Activated T-cell treated with anti-CD3 and anti-CD28 coated beads, Interleukin-2, amount 50 U/mL, for 4 hours (primary cell): ENCODE measurements around the gene TRIM10. TPM values are rescaled to one million over a fixed set of nuclear protein-coding genes. Genes with fewer than 3 reads are reported as not detected.

Experiments used
- ATAC-seq, 2 donors: fragments of 200-7000 bp; cut with Tn5 transposase; one replicate each; pipeline ENCODE4 v1.10.0; 2021
- DNase-seq: peaks from one replicate; pipeline ENCODE4 v3.0.0-alpha.2; 2020
- H3K27me3 Mint-ChIP-seq: one replicate; pipeline ENCODE4 v1.8.0; 2021; ENCODE audit warnings: low read depth, mixed read lengths
- H3K36me3 Mint-ChIP-seq: one replicate; pipeline ENCODE4 v1.8.0; 2022; ENCODE audit warnings: mixed read lengths; ENCODE audit not compliant: insufficient read depth
- H3K4me1 Mint-ChIP-seq: one replicate; pipeline ENCODE4 v1.8.0; 2021; ENCODE audit warnings: low read depth, mixed read lengths
- H3K4me3 Mint-ChIP-seq: one replicate; pipeline ENCODE4 v1.8.0; 2021; ENCODE audit warnings: mild to moderate bottlenecking, moderate library complexity, mixed read lengths
- H3K9me3 Mint-ChIP-seq: one replicate; pipeline ENCODE4 v1.8.0; 2021; ENCODE audit warnings: mixed read lengths
- total RNA-seq, 3 donors: library from RNA; stranded (reverse); gene quantifications; one replicate each; pipeline ENCODE4 v1.2.1, GENCODE V29; 2021

Gene TRIM10
- total RNA-seq, 3 donors from 2014 or later = not detected

DNA sequence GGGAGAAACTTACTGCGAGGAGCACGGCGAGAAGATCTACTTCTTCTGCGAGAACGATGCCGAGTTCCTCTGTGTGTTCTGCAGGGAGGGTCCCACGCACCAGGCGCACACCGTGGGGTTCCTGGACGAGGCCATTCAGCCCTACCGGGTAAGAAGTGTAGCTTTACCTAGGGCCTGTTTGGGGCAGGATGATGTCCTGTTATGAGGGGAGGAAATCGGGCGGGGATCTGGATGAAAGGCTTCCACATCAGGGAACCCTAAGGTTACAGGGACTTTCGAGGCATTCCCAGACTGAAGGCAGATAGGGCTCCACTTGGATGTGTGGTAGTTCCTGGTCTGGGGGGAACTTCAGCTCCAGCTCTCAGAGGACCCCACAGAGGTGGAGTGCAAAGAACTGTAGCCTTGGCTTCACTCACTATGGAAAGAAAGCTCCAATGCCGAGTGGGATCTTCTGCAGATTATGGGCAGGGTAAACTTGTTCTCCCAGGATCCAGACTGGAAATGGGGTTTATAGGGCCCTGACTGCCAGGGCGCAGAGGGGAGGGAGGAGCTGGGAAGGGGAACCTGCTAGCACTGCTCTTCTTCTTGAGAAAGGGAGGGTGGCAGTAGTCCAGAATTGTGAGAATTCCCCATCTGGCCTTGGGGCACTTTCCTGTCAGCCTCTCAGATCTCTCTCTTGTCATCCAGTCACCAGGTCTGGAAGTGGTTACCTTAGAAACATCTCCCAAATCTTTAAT, 3.1 kb upstream of the TRIM10 start:
- Mint-ChIP-seq H3K9me3 (no peaks in the 10 kb centered on the region), H3K4me1 (peaks cover 15% of the 10 kb centered on the region), H3K36me3 (no peaks in the 10 kb centered on the region), H3K27me3 (peaks cover 16% of the 10 kb centered on the region), H3K4me3 (no peak overlapping the region)
- DNase-seq (no peak), ATAC-seq (no peak)

DNA sequence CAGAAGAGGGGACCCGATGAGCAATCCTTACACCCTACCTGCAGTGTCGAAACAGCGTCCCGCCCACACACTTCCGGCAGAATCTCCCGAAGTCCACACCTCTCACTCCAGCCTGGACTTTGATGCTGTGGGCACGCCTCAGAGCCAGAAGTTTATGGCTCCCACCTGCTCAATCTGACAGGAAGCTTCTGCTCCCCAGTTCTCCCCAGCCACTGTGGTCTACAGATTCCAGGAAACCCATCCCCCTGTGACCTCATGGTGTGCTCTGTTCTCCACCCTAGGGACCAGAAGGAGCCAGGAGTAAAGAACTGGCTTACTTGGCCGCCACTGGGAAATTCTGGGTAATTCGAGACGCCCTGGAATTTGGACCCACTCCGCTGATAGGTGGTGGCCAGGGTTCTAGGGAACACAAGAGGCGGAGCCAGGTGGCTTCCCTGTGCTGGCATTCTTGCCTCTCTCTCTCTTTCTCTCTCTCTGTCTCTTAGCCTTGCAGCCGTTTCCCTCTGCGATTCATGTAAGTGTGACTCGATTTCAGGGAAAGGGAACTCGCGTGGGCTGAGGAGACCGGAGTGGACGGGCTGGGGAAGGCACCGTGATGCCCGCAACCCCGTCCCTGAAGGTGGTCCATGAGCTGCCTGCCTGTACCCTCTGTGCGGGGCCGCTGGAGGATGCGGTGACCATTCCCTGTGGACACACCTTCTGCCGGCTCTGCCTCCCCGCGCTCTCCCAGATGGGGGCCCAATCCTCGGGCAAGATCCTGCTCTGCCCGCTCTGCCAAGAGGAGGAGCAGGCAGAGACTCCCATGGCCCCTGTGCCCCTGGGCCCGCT, 2.3 kb upstream of the TRIM10 start, which contains the start of gene TRIM15:
Gene TRIM15 (plus strand): TSS at position 457 of the 828 bp plus-strand sequence. CDS start 139 bp downstream, at position 596.
- no peaks in the 10 kb centered on the region for H3K36me3 Mint-ChIP-seq
- peaks cover 19% of the 10 kb centered on the region for H3K27me3 Mint-ChIP-seq
- no peaks in the 10 kb centered on the region for H3K9me3 Mint-ChIP-seq
- DNase-seq (peak; percentile 25), ATAC-seq (peak; percentile 54 to 75)
- no peak within 1 kb of the TSS for H3K4me3 Mint-ChIP-seq
- H3K4me1 Mint-ChIP-seq = peaks cover 20% of the 10 kb centered on the region

DNA sequence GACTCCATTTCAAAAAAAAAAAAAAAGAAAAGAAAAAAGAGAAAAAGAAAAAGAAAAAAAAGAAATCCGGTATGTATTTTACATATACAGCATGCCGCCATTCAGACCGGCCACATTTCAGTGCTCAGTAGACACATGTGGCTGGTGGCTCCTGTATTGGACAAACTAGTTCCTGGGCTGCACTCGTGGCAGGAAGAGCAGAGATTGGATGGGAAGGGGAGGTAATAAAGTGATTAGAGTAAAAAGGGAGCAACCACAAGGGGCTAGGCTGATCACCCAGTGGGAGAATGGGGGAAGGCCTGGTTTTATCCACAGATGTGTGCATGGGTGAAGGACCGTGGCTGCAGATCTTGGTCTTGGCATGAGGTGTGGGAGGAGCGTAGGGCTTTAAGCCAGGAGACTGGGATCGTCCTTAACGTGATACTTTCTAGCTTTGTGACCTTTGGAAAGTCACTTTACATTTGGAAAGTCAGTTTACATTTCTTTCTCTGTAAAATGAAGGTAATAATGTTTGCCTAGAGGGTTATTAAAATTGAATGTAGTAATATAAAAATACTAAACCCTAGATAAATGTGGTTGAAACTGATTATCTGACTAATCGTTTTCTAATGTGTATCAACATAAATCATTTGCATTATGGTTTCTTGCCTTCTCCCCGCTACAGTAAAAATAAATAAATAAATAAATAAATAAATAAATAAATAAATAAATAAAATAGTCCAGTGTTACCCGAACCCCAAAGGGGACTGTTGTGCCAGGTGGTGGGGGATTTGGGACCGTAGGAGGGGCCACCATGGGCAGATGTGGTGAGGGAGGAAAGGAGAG, 1.5 kb upstream of the TRIM10 start:
- no peak overlapping the region for H3K4me3 Mint-ChIP-seq
- no peaks in the 10 kb centered on the region for H3K36me3 Mint-ChIP-seq
- DNase-seq (no peak), ATAC-seq (no peak)
- H3K9me3 Mint-ChIP-seq = no peaks in the 10 kb centered on the region
- H3K27me3 Mint-ChIP-seq = peaks cover 24% of the 10 kb centered on the region
- peaks cover 22% of the 10 kb centered on the region for H3K4me1 Mint-ChIP-seq

DNA sequence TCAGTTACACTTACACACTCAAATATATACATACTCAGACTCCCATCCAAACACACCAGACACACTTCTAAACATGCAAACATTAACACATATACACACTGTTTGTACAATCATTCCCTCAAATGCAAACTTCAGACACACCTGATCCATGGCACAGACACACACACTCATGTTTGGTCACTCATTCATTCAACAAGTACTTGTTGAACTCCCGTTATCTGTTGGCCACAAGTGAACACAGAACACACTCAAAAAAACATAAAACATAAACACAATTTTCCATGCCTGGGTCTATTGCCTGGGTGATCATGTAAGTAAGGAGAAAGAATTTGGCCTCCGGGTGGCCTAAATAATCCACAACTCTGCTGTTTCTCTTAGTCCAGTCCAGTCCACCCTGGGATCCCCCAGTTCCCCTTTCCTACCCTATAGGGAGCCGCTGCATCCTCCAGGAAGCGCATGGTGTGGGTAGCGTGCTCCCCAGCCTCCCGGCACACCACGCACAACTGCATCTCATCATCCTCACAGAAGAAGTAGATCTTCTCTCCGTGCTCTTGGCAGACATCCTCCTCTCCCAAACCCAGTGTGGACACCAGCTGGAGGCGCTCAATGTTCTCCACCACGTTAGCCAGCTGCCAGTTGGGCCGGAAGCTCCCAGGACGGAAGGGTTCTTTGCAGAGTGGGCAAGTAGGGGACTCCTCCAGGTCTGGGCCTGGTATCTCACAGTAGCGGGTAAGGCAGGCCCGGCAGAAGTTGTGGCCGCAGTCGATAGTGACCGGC, 815 bp downstream of the TRIM10 start:
- Mint-ChIP-seq H3K27me3 (peaks cover 25% of the 10 kb centered on the region), H3K4me3 (no peak overlapping the region), H3K4me1 (peaks cover 15% of the 10 kb centered on the region), H3K9me3 (no peaks in the 10 kb centered on the region), H3K36me3 (no peaks in the 10 kb centered on the region)
- ATAC-seq (no peak), DNase-seq (no peak)

DNA sequence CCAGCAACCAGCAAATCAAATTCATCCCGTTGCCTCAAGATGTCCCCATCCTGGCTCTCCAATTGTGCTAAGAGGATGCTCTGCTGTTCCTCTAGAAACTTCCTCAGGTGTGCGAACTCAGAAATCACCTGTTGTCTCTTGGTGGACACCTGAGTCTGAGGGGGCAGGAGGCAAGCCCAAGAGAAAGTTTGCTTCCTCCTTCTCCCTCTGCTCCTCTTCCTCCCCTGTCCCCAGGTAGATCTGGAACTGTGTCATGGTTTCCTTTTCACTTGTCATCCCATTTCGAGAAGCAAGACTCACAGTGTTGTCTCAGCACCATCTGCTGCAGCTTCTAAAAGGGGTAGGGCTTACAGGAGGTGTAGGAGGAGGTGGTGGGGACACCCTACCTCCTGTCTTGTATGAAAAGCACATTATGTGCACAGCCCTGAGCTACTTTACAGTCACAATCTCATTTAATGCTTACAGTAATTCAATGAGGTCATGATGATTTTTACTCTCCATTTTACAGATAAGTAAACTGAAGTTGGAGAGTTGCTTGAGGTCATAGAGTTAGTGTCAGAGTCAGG, 2.5 kb downstream of the TRIM10 start:
- Mint-ChIP-seq H3K4me3 (no peak overlapping the region), H3K36me3 (no peaks in the 10 kb centered on the region), H3K27me3 (peaks cover 36% of the 10 kb centered on the region), H3K4me1 (peaks cover 15% of the 10 kb centered on the region), H3K9me3 (no peaks in the 10 kb centered on the region)
- DNase-seq = no peak
- ATAC-seq = peak; percentile 74 to 85

DNA sequence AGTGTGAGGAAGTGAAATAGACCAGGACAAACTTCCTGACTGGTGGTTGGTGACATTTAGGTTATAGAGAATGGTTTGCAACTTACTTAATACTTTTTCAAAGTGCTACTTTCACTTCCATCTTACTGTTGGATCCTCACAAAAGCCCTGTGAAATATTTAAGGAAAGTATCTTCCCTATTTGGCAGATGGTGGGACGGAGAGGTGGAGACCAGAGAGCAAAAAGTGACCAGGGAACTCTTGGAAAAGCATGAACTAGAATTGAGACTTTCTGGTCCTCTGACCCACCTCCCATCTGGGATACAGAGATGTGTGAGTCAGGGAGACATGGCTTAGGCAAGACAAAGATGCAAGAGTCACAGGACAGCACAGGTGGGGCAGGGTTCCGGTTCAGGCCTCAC, 3.0 kb downstream of the TRIM10 start:
- Mint-ChIP-seq H3K36me3 (no peaks in the 10 kb centered on the region), H3K9me3 (no peaks in the 10 kb centered on the region), H3K27me3 (peaks cover 36% of the 10 kb centered on the region), H3K4me3 (no peak overlapping the region), H3K4me1 (peaks cover 13% of the 10 kb centered on the region)
- DNase-seq = no peak
- no peak for ATAC-seq

DNA sequence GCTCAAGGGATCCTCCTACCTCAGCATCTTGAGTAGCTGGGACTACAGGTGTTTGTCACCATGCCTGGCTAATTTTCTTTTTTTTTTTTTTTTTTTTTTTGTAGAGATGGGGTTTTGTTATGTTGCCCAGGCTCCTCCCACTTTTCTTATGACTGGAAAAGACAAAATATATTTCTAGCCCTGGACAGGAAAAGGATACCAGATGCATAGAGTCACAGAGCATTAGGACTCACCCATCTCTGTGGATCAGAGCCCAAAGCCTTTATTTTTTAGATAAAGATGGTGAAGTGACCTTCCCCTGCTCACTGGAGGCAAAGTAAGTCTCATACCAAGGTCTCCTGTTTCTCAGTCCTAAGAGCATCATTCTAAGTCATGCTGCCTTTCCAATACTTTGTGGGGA, 3.4 kb downstream of the TRIM10 start:
- Mint-ChIP-seq H3K36me3 (no peaks in the 10 kb centered on the region), H3K9me3 (no peaks in the 10 kb centered on the region), H3K27me3 (peaks cover 36% of the 10 kb centered on the region), H3K4me1 (peaks cover 11% of the 10 kb centered on the region), H3K4me3 (no peak overlapping the region)
- no peak for DNase-seq
- no peak for ATAC-seq

DNA sequence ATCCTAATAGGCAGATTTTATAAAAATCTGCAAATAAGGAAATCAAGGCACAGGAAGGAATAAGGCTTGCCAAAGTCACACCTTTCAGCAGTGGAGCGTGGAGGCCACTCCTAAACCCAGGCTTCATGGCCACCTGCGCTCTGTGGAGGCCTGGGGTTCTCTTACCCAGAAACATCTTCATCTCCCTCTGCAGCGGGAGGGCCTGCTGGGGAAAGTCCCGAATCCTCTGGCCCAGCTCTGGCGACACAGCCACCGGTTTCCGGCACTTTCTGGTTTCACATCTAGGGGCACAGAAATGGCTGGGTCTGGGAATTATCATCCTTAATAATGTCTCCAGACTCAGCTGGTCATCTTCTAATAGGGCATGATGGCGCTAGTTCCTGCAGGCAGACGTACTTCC, 4.2 kb downstream of the TRIM10 start:
- Mint-ChIP-seq H3K4me1 (peaks cover 7% of the 10 kb centered on the region), H3K4me3 (no peak overlapping the region), H3K9me3 (no peaks in the 10 kb centered on the region), H3K27me3 (peaks cover 32% of the 10 kb centered on the region), H3K36me3 (no peaks in the 10 kb centered on the region)
- DNase-seq = no peak
- ATAC-seq = no peak

DNA sequence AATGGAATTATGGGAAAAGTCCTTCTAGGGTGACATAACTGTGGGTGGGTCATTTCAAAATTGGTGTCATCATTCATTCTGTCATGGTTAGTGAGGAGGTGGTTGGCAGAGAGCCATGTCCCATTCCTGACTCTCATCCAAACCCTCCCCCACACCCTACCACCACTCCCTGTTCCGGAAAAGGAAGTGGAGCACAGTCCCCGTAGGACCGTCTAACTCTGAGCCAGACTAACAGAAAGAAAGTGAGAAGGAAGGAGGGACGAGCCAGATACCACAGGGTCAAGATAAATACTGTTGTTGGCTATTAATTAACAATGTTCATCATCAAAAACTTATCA, 4.8 kb downstream of the TRIM10 start:
- no peak overlapping the region for H3K4me3 Mint-ChIP-seq
- H3K36me3 Mint-ChIP-seq = no peaks in the 10 kb centered on the region
- no peak for DNase-seq
- no peak for ATAC-seq
- no peaks in the 10 kb centered on the region for H3K9me3 Mint-ChIP-seq
- H3K27me3 Mint-ChIP-seq = peaks cover 32% of the 10 kb centered on the region
- peaks cover 8% of the 10 kb centered on the region for H3K4me1 Mint-ChIP-seq

DNA sequence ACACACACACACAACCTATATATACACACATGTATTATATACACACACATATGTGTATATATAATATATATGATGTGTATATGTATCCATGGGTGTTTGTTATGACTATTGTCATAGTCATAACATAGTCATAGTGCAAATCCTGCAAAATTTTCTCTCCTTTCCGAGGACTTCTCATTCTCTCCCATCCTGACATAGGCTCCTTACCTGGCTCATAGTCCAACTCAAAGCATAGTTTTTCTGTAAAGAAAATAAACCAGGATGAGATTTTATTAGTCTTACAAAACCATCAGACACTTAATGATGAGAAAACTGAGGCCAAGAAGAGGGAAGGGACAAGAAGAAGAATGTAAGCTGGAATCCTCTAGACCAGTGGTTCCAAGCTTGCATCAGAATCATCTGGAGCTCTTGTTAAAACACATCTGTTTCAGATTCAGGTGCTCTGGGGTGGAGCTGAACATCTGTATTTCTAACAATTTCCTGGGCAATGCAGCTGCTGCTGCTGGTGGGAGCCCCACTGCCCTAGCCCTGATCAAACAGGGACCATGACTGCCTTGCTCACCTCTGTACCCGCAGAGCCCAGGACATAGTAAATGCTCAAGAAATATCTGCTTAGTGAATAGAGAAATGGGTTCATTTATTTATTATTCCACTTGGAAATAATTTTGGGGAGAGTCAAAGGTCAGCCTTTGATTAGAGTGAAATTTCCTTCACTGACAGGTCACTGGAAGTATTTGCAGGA, 5.3 kb downstream of the TRIM10 start:
- DNase-seq (no peak), ATAC-seq (no peak)
- H3K9me3 Mint-ChIP-seq = no peaks in the 10 kb centered on the region
- no peak overlapping the region for H3K4me3 Mint-ChIP-seq
- peaks cover 32% of the 10 kb centered on the region for H3K27me3 Mint-ChIP-seq
- no peaks in the 10 kb centered on the region for H3K36me3 Mint-ChIP-seq
- peaks cover 8% of the 10 kb centered on the region for H3K4me1 Mint-ChIP-seq

DNA sequence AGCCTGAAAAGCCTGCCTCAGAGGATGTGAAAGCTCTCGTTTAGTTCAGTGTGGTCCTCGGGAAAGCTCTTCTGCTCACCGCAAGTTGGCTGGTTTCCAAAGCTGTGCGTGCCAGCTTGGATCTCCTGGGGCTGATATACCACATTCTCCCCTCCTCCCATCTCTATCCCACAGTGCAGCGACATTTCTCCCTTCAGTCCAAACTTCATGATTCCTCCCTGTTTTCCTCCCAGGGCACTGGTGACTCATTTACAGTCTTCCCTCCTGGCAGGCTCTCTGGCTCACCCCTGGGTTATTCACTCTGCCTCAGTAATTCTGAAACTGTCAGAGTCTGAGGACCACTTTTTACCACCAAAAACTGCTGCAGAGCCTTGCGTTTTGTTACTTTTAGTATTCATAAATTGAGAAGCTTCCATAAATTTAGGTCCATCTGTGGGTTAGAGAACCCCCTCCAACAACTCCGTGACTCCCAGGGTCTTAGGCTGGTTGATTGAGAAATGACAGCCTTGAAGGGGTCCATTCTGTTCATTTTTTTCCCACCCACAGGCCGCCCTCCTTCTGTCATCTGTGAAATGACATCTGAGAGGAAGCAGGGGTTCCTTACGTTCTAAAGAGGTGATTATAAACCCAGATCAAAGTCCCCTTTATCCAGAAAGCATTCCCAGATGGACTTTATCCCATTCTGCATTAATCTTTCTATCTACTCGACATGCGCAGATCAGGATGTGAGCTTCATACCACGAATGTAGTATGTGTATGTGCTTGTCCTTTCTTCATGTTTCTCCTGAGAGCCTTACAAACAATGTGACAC, 6.1 kb downstream of the TRIM10 start:
- Mint-ChIP-seq H3K4me1 (peaks cover 8% of the 10 kb centered on the region), H3K9me3 (no peaks in the 10 kb centered on the region), H3K36me3 (no peaks in the 10 kb centered on the region), H3K4me3 (no peak overlapping the region), H3K27me3 (peaks cover 31% of the 10 kb centered on the region)
- DNase-seq = no peak
- no peak for ATAC-seq

DNA sequence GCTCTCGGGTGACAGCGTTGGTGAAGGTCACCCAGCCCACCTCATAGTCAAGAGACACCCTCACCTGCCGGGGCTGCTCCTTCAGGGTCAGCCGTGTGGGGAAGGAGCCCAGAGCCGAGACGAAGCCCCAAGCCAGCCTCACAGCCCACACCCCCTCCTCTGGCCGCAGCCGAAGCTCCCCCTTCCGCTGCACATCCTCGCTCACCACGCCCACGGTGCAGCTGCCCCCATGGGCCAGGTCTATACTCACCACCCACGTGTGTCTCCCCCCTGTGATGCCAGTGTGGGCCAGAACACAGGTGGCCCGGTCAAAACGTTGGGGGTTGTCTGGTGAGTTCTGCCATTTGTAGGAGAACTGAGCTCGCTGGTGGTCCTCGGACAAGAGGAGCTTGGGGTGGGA, 7.0 kb downstream of the TRIM10 start:
- Mint-ChIP-seq H3K27me3 (peaks cover 24% of the 10 kb centered on the region), H3K4me1 (peaks cover 8% of the 10 kb centered on the region)
- DNase-seq = no peak

More for the DNA sequence above, 7.0 kb downstream of the TRIM10 start:
- no peak for ATAC-seq
- Mint-ChIP-seq H3K9me3 (no peaks in the 10 kb centered on the region), H3K4me3 (no peak overlapping the region), H3K36me3 (no peaks in the 10 kb centered on the region)
